ENCODE results near the gene ZNF474. TPM values are rescaled to one million over a fixed set of nuclear protein-coding genes. Genes with fewer than 3 reads are reported as not detected.
"Not testable (repeated sequence)": the region's sequence is repeated elsewhere in the genome, so short reads cannot be mapped to it uniquely, and the experiment has no call there.

ZNF474 gene
- total RNA-seq: under 1 TPM in 1 of 2 donors, not detected in 1; 0.16 TPM
- long read RNA-seq: 0 reads

DNA sequence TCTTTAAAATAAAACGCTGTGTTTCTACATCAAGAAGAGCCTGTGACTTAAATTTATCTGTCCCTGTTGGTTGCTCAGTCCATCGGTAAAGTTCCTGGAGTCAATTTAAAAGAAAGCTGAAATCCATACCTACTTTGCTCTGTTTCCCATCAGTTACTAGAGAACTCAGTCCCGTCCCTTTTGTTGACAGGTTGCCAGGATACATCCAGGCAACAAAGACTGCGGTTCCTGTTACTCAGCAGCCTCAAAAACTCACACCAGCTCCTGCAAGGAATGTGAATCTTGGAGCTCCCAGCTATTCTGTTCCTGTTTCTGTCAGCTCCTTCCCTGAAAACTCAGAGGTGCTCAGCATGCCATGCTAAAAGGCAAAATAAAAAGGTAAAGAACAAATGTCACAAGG, at the start of gene ZNF474:
ZNF474 (plus strand) TSS at position 241 of the 400 bp plus-strand sequence. CDS start 22,445 bp downstream, outside the sequence.
- DNase-seq: peak; percentile 54
- ATAC-seq: peak in 1 of 2 donors; percentile 92
- intact Hi-C loops (cut with DNase I): no loop called here

GRCh38 chr5:122081541-122081940, 47.8 kb upstream of the ZNF474 start:
- DNase-seq (no peak), ATAC-seq (no peak)
- intact Hi-C loops (cut with DNase I): no loop called here

DNA sequence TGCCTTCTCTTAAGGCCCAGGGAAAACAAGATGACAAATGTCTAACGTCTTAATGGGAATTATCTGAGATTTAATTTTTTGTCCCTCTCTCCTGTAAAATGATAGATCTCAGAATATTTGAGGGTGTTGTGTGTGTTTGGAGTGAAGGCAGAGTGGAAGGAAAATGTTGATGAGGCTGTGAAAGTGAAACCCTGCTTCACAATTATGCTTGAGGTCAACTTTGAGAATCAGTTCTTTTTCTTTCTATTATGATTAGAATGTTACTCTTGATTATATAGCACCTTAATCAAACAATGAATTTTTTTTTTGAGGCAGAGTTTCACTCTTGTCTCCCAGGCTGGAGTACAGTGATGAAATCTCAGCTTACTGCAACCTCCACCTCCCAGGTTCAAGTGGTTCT, 45.8 kb upstream of the ZNF474 start:
- DNase-seq (no peak), ATAC-seq (no peak)
- intact Hi-C loops (cut with DNase I): no loop called here

GRCh38 chr5:122085041-122085440, 44.3 kb upstream of the ZNF474 start:
- DNase-seq (no peak), ATAC-seq (no peak)
- intact Hi-C loops (cut with DNase I): no loop called here

- ATAC-seq: peak; percentile 41 to 88
- DNase-seq: no peak
- intact Hi-C loops (cut with DNase I): no loop called here
Measured at GRCh38 chr5:122089096-122090013, 40.0 kb upstream of the ZNF474 start.

DNA sequence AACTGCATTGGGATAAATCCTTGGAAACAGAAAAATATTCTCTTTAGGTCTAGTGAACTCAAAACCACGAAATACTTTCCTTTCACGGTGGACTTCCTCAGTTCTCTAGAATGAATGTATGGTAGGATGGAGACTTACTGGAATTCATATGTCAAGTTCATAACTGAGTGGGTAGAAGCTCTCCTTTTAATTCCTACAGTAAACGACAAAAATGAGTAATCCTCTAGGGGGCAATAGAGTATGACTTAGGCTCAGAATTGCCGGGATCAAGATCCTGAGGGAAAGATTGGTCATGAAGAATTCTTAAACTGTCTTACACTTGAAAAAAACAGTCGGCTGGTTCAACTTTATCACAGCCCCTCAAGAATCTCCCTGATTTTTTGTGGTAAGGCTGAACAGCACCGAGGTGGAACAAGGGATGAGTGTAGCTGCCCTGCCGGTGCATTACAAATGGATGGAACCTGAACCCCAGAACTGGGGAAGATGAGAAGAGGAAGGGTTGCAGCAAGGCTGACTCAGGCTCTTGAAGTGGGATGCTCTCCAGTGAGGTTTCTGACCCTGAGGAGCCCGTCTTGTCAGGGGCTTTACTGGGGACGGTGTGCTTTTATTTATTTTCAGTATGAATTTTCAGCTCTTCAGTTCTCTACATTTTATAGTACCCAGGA, 37.3 kb upstream of the ZNF474 start:
- ATAC-seq (peak in 1 of 2 donors; percentile 29), DNase-seq (no peak)
- intact Hi-C loops (cut with DNase I): no loop called here

DNA sequence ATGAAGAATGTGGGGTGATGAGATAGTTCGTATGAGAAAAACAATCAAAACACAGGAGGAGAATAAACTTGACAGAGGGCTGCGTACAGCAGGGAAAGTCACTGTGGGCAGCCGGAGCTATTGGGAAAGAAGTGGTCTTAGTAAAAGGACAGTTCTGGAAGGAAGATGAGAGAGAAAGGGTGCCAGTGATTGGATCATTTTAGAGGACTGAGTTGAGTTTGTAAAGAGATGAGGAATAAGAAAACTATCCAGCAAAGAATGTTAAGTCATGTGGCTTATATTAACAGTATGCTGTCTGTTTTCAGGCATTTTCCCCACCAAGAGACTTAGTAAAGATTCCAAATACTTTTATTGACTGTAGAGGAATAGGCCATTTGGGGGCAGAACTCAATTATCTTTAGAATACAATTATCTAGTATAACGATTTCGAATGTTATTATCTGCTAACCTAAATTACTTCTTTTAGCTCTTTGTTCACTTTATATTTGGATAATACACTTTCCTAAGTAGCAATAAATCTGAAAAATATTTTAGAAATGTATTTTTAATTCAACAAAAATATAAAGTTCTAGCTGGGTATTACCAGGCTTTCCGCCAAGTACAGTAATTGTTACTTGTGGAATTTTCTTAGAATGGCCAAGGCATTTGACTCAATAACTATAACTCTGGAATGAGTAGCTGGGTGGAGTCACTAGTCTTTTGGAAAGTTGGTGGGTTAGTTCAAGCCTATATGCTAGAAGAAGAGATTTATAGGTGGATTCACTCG, 35.7 kb upstream of the ZNF474 start:
- DNase-seq (no peak), ATAC-seq (no peak)
- intact Hi-C loops (cut with DNase I): no loop called here

DNA sequence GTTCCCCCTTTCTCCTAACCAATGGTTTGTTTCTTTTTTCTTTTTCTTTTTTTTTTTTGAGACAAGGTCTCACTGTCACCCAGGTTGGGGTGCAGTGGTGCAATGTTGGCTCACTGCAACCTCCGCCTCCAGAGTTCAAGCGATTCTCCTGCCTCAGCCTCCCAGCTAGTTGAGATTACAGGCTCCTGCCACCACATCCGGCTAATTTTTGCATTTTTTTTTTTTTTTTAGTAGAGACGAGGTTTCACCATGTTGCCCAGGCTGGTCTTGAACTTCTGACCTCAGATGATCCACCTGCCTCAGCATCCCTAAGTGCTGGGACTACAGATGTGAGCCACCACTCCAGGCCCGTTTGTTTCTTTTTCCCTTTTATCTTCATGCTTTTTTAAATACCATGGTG, 35.1 kb upstream of the ZNF474 start:
- intact Hi-C loops (cut with DNase I); DNase-seq: not testable (repeated sequence)

GRCh38 chr5:122095158-122095557, 34.2 kb upstream of the ZNF474 start:
- intact Hi-C loops (cut with DNase I): no loop called here
- DNase-seq (no peak), ATAC-seq (no peak)

More for the DNA sequence above, 35.1 kb upstream of the ZNF474 start:
- not testable (repeated sequence) for ATAC-seq

DNA sequence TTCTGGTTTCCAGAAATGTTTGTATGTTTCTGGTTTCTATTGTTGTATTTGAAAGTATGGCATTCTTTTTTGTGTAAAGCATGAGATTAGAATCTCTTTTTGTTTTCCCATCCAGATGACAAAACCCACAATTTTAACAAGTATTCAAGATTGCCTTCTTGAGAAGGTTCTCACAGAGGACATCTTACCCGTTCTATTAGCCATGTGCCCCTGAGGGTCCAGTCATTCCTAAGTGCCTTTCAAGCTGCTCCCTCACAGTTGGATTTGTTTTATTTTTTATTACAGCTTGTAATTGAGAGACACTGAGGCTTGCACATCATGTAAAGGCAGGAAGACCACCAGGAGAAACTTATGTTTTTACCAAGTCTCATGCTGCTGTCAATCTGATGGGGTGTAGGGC, 32.0 kb upstream of the ZNF474 start:
- intact Hi-C loops (cut with DNase I): no loop called here
- no peak for DNase-seq
- no peak for ATAC-seq

DNA sequence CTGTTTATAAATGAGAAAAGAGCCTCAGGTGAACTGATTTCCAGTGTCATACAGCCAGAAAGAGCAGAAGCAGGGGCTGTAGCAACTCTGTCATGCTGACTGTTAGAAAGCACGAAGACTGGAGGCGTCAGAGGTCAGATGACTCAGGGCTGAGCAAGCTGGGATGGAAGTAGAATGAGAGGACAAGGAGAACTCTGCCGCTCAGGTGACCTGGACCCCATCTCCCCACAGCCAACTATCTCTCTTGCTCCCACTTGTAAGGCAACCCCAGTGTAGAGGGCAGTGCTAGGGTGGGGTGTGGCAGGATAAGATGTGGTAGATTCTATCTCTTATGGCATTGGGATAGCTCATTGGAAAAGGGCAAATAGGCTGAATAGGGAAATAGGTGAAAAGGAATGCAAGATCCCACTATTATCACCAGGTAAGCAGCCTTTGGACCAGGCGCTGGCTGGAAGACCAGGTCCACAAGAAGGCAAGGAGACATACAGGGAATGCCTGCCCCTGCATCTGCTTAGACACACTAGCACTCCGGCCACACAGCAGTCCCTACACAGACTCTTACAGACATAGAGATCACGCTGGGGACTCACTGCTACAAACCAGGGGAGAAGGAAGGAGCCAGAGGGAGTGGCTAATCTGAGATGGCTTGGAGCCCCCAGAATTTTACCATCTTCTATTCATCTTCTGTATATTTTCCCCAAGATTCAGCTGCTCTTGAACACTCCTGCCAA, 30.1 kb upstream of the ZNF474 start:
- DNase-seq (no peak), ATAC-seq (peak in 1 of 2 donors; percentile 40)
- intact Hi-C loops (cut with DNase I): no loop called here

DNA sequence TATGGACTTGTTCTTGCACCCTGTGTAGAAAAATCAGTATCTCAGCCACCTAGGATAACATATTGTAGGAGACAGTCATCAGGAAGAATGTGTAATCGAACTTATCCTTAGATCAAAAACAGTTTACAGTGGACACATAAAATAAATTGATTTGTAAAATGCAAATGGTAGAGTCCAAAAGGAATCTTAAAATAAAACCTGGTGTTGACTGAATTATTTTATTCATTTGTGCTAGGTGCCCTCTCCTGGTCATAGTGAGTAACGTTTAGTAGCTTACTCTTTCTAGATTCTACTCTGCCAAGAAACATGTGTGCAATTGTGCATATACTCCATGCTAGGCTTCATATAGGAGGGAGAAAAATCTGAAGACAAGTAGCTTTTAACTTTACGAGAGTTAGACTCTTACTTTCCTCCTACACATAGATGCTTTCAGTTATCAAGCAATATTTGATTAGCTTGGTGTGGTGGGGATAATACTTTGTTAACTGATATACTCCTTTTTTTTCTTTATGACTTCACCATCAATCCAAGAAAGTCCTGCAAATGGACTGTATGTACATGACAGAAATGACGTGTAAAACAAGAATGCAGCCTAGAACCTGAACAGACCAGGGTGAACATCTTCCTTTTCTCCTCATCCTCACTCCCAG, 27.6 kb upstream of the ZNF474 start:
- ATAC-seq: peak; percentile 41 to 51
- no peak for DNase-seq
- intact Hi-C loops (cut with DNase I): loop anchor here in 1 of 2 donors (5.0 kb wide), 1 partner anchor 134 kb away; no protein-coding TSS in a partner anchor

GRCh38 chr5:122102825-122103224, 26.5 kb upstream of the ZNF474 start:
- intact Hi-C loops (cut with DNase I): loop anchor here in 1 of 2 donors (5.0 kb wide), 1 partner anchor 136 kb away; no protein-coding TSS in a partner anchor
- DNase-seq: no peak
- no peak for ATAC-seq

- no peak for ATAC-seq
- DNase-seq: no peak
- intact Hi-C loops (cut with DNase I): no loop called here
Measured at GRCh38 chr5:122105909-122106308, 23.4 kb upstream of the ZNF474 start.

- no peak for DNase-seq
- ATAC-seq: no peak
- intact Hi-C loops (cut with DNase I): no loop called here
Measured at GRCh38 chr5:122107016-122107415, 22.3 kb upstream of the ZNF474 start.

DNA sequence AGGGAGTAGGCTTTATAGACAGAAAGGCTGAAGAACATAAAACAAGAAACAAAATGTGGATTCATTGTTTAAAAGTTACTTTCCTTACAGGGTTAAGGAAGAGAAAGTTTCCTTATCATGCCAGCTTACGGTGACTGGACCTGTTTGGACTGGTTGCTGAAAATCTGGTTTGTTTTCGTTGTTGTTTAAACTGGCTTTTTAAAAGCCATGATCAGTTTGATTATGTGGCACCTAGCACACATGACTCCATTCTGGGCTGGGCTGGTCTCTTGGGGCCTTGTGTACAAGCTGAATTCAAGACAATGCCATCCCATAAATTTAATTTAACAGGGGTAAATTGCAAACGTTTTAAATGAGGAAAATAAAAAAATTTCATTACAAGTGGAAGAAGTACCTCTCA, 18.4 kb upstream of the ZNF474 start:
- no peak for DNase-seq
- intact Hi-C loops (cut with DNase I): no loop called here
- ATAC-seq: no peak

- intact Hi-C loops (cut with DNase I): no loop called here
- DNase-seq (no peak), ATAC-seq (no peak)
Measured at GRCh38 chr5:122111460-122111859, 17.9 kb upstream of the ZNF474 start.

GRCh38 chr5:122112063-122112462, 17.3 kb upstream of the ZNF474 start:
- DNase-seq (no peak), ATAC-seq (no peak)
- intact Hi-C loops (cut with DNase I): no loop called here

Data from left cardiac atrium (tissue), 4 donors.